Jurkat, Clone E6-1 (cell line): ENCODE data around the gene TWF2.

ENCODE experiments used
- DNase-seq: peaks from one replicate; pipeline ENCODE4 v3.0.0-alpha.2; 2011; ENCODE audit warnings: low read depth, low spot score
- H3K4me3 ChIP-seq: 2 replicates; pipeline ENCODE4 v1.5.1; 2011; ENCODE audit warnings: mild to moderate bottlenecking, low read length, control low read depth, moderate library complexity

The TWF2 gene

DNA sequence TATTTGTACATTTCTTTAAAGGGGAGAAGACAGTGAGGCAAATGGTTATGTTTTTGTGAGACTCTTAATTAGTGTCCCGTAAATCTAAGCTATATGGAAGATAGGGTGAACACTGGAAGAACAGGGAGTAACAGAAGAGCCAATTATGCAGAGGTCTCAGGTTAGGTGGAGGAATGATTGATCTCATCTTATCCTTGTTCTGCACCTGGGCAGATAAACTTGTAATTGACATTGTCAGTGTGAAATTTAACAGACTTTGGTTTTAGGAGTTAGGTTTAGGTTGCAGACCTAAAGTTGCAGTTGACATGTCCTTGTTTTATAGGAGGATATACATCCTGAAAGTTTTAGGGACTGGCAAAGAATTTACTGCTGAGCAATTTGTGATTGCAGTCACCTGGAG is 3.1 kb upstream of the TWF2 start:
- H3K4me3 ChIP-seq, result no peak overlapping the region
- DNase-seq, result no peak

DNA sequence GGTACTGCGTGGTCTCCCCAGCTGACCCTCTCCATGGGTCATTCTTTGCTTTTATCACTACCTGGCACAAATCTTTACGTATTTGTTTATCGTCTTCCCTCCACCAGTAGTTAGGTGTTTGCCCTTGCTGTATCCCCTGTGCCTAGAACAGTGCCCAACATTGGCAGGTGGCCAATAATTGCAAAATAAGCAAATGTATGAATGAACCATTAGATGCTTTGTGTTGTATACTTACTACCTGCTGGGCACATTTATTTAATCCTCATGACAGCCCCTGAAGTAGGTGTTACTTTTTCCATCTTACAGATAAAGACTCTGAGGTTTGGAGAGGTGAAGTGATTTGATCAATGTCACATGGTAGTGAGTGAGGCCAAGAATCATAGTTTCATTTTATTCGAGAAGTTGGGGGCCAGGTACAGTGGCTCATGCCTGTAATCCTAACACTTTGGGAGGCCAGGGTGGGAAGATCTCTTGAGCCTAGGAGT is 2.0 kb upstream of the TWF2 start:
- no peak overlapping the region for H3K4me3 ChIP-seq
- no peak for DNase-seq

GRCh38 chr3:52240059-52240885 is 1.3 kb upstream of the TWF2 start:
- peak; percentile 79 for DNase-seq
- peak overlapping the region; percentile 76 for H3K4me3 ChIP-seq

- DNase-seq, result no peak
Observed at GRCh38 chr3:52238193-52238760, 681 bp downstream of the TWF2 start.

DNA sequence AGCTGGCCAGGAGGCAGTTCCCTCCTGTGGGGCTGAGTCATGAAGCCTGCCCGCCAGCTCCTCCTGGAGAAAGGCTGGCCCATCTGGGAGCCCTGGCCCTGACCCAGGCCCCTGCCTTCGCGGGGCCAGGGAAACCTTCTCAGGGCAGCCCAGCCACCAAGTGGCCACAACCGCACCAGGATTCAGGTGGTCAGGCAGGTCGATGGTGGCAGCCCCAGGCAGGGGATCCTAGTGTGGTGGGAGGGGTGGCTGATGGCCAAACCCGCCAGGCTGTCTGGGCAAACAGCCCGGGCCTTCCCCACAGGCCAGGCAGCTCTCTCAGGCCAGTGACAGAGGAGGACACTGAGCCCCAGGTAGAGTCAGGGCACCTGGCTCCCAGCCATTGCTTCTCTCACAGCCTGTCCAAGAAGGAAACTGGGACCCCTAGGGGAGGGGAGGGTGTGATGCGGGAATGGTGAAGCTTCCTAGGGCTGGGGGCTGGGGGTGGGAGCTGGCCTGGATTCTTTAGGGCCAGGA is 1.2 kb downstream of the TWF2 start:
- DNase-seq, result no peak
- peak overlapping the region; percentile 76 for H3K4me3 ChIP-seq

More at GRCh38 chr3:52238193-52238760, 681 bp downstream of the TWF2 start:
- H3K4me3 ChIP-seq, result peak overlapping the region; percentile 76

DNA sequence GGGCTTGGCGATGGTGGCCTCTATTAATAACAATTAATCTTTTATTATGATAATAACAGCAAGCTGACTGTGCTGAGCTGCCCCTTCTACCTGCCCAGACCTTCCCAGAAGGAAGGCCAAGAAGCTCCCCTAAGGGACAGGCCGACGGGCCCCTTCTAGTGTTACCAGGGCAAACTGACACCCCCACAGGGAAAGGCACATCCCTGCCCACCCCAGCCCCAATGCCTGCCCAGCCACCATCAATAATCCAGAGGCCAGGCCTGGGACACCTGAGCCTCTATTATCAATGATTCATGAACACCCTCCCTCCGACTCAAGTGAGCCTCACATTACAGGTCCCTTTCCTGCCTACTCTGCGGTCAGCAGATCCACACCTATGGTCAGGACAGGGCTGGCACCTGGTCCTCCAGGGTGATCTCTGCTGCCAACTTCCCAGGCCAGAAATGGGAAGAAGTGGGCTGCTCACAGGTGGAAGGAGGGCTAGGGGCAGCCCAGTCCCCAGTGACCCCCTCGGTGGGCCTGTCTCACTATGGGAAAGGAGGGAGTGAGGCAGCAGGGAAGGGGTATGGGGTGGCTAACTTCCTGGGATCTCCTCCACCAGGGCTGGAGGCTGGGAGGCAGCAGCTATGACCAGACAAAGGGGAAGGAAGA is 1.8 kb downstream of the TWF2 start:
- H3K4me3 ChIP-seq, result no peak overlapping the region
- no peak for DNase-seq

GRCh38 chr3:52236424-52236886 is 2.5 kb downstream of the TWF2 start:
- no peak overlapping the region for H3K4me3 ChIP-seq
- no peak for DNase-seq

GRCh38 chr3:52234516-52235447 is 4.2 kb downstream of the TWF2 start:
- no peak overlapping the region for H3K4me3 ChIP-seq
- no peak for DNase-seq

DNA sequence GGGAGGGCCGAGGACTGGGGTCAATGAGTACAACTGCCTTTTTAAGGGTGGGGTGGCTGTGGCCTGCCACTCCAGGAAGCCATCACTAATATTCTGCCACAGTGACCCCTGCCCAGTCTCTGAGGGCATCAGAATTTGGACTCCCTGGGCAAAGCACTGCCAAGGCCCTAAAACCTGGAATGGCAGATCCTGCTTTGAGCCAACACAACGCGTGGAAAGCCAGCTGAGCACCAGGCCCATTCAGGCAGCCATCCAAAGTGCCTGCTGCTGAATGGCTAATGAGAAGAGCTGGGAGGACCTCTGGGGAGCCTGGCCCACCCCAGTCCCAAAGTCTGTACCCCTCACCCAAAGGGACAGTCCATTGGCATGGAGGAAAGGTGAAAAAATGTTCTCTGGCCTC is 5.0 kb downstream of the TWF2 start:
- no peak for DNase-seq
- no peak overlapping the region for H3K4me3 ChIP-seq

DNA sequence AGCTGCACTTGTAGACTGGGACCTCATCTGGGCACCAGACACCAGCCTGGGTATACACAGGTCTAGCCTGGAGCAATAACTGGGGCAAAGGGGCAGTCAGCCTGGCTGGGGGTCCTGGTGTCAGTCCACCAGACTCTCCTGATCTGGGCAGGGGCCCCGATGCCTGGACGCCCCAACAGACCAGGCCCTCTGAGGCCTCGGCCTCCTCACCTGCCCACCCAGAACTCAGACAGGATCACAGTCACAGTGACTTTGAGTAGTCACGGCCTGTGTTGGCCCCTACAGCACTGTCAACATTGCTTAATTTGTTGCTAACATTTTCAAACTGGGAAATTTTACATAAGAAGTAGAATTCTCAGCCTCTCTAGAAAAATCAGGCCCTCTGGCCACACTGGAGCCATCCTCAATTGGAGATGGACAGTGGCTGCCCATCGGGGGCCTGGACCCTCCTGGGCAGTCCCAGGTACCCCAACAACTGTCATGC is 5.8 kb downstream of the TWF2 start:
- H3K4me3 ChIP-seq, result no peak overlapping the region
- DNase-seq, result no peak

- no peak overlapping the region for H3K4me3 ChIP-seq
- DNase-seq, result no peak
Observed at GRCh38 chr3:52232279-52233107, 6.5 kb downstream of the TWF2 start.

DNA sequence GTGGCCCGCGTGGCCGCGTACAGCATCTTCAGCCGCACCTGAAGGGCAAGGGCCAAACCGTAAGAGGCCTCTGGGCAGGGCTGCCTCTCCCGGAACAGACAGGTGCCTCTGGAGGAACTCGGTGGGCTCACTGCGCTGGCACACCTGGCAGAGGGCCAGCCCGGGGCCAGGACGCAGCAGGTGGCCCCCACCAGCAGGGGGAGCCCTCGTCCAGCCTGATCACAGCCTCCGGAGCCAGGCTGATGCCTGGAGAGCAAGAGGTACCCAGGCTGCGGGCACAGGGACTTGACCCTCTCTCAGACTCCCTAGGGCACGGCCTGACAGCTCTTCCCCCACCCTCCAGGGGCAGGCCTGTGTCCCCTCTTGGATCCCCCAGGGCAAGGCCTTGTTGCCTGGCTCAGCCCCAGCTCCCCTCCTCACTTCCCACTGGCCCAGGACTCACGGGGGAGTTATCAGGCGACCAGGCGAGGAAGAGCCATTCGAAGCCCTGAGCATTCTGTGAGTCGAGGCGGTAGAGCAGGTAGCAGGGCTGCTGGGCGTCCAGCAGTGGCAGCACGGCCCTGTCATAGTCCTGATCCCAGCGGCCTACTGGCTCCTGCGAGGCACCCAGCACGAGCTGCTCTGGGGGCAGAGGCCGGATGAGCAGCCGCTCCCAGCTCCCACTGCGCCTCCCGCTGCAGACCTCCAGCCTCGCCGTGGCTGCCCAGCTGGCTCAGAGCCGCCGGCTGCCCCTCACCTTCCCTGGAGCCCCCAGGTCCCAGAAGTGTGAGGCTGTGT is 7.3 kb downstream of the TWF2 start:
- peak; percentile 55 for DNase-seq

GRCh38 chr3:52230889-52231499 is 8.0 kb downstream of the TWF2 start:
- no peak overlapping the region for H3K4me3 ChIP-seq
- DNase-seq, result no peak

More for the DNA sequence above, 7.3 kb downstream of the TWF2 start:
- H3K4me3 ChIP-seq, result no peak overlapping the region

DNA sequence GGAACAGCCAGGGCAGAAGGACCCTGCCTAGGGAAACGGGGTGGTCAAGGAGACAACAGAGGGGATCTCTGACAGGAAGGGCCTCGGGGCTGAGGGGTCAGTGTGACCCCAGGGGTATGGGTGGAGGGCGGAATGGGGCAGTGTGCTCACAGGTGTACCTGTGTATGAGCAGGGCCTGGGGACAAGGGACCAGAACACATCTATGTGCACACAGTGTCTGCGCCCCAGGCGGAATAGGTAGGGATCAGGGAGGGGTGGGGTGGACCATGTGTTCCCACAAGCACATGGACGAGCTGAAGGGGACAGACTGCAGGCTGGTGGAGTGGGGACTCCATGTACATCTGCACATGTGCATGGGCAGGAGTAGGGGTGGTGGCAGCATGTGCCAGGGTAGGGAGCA is 8.5 kb downstream of the TWF2 start:
- H3K4me3 ChIP-seq, result no peak overlapping the region
- DNase-seq, result no peak

DNA sequence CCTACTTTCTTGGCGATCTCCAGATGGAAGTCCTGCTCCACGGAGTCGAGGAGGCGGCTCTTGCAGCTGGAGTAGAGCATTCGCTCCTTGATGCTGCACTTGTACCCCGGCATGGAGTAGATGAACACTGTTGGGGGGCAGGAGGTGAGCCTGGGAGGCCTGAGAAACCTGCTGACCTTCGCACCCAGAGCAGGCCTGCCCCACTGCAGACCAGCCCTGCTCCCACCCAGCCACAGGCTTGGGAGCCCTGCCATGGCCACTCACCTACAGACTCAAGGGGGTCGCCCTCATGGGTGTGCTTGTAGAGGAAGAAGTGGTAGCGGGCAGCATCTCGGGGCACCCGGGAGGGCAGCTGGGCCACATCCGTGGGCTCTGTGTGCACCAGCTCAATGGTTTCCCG is 9.3 kb downstream of the TWF2 start:
- H3K4me3 ChIP-seq, result no peak overlapping the region
- no peak for DNase-seq

DNA sequence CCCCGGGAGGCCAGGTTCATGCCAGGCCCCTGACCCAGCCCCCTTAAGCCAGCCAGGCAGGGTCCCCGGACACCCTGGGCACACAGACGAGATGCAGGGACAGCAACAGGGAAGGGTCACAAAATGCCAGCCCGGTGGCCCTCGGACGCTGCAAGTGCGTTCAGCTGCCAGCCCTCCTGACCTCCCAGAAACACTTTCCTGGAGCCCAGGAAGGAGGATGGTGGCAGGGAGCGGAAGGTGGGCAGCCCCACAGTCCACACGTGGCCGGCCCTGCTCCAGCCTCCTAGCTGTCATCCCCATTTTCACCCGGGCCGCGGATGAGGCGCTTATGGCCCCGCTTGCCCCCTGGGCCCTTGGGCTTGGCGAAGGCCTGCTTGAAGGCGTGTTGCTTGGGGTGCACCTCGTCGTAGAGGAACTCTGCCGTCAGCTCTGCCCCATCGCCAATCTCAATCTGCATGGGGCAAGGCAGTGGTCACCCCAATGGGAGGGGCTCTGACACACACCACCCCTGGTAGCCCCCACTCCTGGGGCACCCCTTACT is 10.1 kb downstream of the TWF2 start:
- no peak for DNase-seq
- H3K4me3 ChIP-seq, result no peak overlapping the region

GRCh38 chr3:52228266-52228665 is 10.7 kb downstream of the TWF2 start:
- no peak for DNase-seq
- H3K4me3 ChIP-seq, result no peak overlapping the region
